Stimulated activated CD4-positive, alpha-beta T cell treated with anti-CD3 and anti-CD28 coated beads, Interleukin-12 subunit alpha, Interleukin-12 subunit beta, amount 100 ng/mL, for 48 hours (primary cell): ENCODE data around the gene GNAQ.

Source experiments
- DNase-seq, 3 donors: peaks; one replicate each; pipeline ENCODE4 v3.0.0-alpha.2; 2020; ENCODE audit warnings: low read depth in 2 of 3, low spot score in 1 of 3

GNAQ gene

GRCh38 chr9:77909306-77909705, 122.3 kb downstream of the GNAQ start:
- DNase-seq, result no peak

- DNase-seq, result no peak
These were observed 123.3 kb downstream of the GNAQ start for GRCh38 chr9:77908293-77908692.

- DNase-seq, result no peak
These were observed 124.0 kb downstream of the GNAQ start for GRCh38 chr9:77907585-77907984.

GRCh38 chr9:77906991-77907390, 124.6 kb downstream of the GNAQ start:
- no peak for DNase-seq

GRCh38 chr9:77903666-77904285, 127.8 kb downstream of the GNAQ start:
- no peak for DNase-seq

GRCh38 chr9:77901771-77902170, 129.8 kb downstream of the GNAQ start:
- no peak for DNase-seq

GRCh38 chr9:77901018-77901417, 130.6 kb downstream of the GNAQ start:
- no peak for DNase-seq

- no peak for DNase-seq
These were observed 131.8 kb downstream of the GNAQ start for GRCh38 chr9:77899679-77900354.

GRCh38 chr9:77898864-77899263, 132.7 kb downstream of the GNAQ start:
- DNase-seq, result no peak

- DNase-seq, result no peak
These were observed 134.5 kb downstream of the GNAQ start for GRCh38 chr9:77896938-77897667.

- DNase-seq, result no peak
These were observed 135.2 kb downstream of the GNAQ start for GRCh38 chr9:77896269-77896937.

- DNase-seq, result no peak
These were observed 137.9 kb downstream of the GNAQ start for GRCh38 chr9:77893706-77894105.

- no peak for DNase-seq
These were observed 138.6 kb downstream of the GNAQ start for GRCh38 chr9:77892955-77893514.

- no peak for DNase-seq
These were observed 139.4 kb downstream of the GNAQ start for GRCh38 chr9:77892171-77892570.

- no peak for DNase-seq
These were observed 140.3 kb downstream of the GNAQ start for GRCh38 chr9:77891128-77891800.

- DNase-seq, result no peak
These were observed 143.9 kb downstream of the GNAQ start for GRCh38 chr9:77887662-77888061.

GRCh38 chr9:77885104-77885672, 146.4 kb downstream of the GNAQ start:
- no peak for DNase-seq

GRCh38 chr9:77883846-77884771, 147.5 kb downstream of the GNAQ start:
- DNase-seq, result no peak

GRCh38 chr9:77883133-77883532, 148.5 kb downstream of the GNAQ start:
- no peak for DNase-seq

- no peak for DNase-seq
These were observed 149.3 kb downstream of the GNAQ start for GRCh38 chr9:77882294-77882693.
